HUES48 (cell line): ENCODE results near the gene DNAJB13.
"Not testable (repeated sequence)": the region's sequence is repeated elsewhere in the genome, so short reads cannot be mapped to it uniquely, and the experiment has no call there.

Experiments
- H3K27ac ChIP-seq: one replicate; pipeline ENCODE4 v1.7.0; 2013; ENCODE audit warnings: low read depth, low read length, inconsistent platforms
- H3K27me3 ChIP-seq: 2 replicates; pipeline ENCODE4 v1.6.1; 2013; ENCODE audit warnings: mild to moderate bottlenecking, low read length; ENCODE audit not compliant: control insufficient read depth, insufficient read depth
- H3K36me3 ChIP-seq: 2 replicates; pipeline ENCODE4 v1.6.1; 2013; ENCODE audit warnings: low read length; ENCODE audit not compliant: control insufficient read depth, insufficient read depth
- H3K4me1 ChIP-seq: 2 replicates; pipeline ENCODE4 v1.6.1; 2013; ENCODE audit warnings: mild to moderate bottlenecking, low read length; ENCODE audit not compliant: control insufficient read depth, insufficient read depth
- H3K4me3 ChIP-seq: 2 replicates; pipeline ENCODE4 v1.5.1; 2013; ENCODE audit warnings: mild to moderate bottlenecking, low read depth, low read length
- H3K9ac ChIP-seq: 2 replicates; pipeline ENCODE4 v1.6.1; 2013; ENCODE audit warnings: mild to moderate bottlenecking, low read depth, low read length, moderate library complexity
- H3K9me3 ChIP-seq: 2 replicates; pipeline ENCODE4 v1.6.1; 2013; ENCODE audit warnings: low read length; ENCODE audit not compliant: control insufficient read depth, insufficient read depth

DNAJB13 gene

GRCh38 chr11:73980001-73980961, 29.5 kb downstream of the DNAJB13 start:
- Histone ChIP-seq H3K9me3 (no peaks in the 10 kb centered on the region), H3K4me1 (peaks cover 13% of the 10 kb centered on the region), H3K4me3 (no peak overlapping the region), H3K27ac (no peak overlapping the region), H3K9ac (no peak overlapping the region), H3K27me3 (no peaks in the 10 kb centered on the region), H3K36me3 (peaks cover 60% of the 10 kb centered on the region)

GRCh38 chr11:73981051-73981805, 30.4 kb downstream of the DNAJB13 start:
- no peak overlapping the region for H3K9ac ChIP-seq
- no peak overlapping the region for H3K27ac ChIP-seq
- peaks cover 51% of the 10 kb centered on the region for H3K36me3 ChIP-seq
- H3K27me3 ChIP-seq, result no peaks in the 10 kb centered on the region
- no peaks in the 10 kb centered on the region for H3K9me3 ChIP-seq
- peaks cover 13% of the 10 kb centered on the region for H3K4me1 ChIP-seq
- peak overlapping the region; percentile 84 for H3K4me3 ChIP-seq

GRCh38 chr11:73982595-73982989, 31.8 kb downstream of the DNAJB13 start, which contains the start of gene UCP2:
TSS of gene UCP2 (minus strand) at chr11:73982843. CDS start at chr11:73978378, 4,465 bp downstream.
- Histone ChIP-seq H3K4me3 (peak within 1 kb of the TSS; percentile 84), H3K9me3 (no peaks in the 10 kb centered on the region), H3K27ac (peak within 1 kb of the TSS; percentile 91)

GRCh38 chr11:73982990-73983740, 32.3 kb downstream of the DNAJB13 start:
- H3K36me3 ChIP-seq, result peaks cover 32% of the 10 kb centered on the region
- peaks cover 13% of the 10 kb centered on the region for H3K4me1 ChIP-seq
- peak overlapping the region; percentile 58 for H3K9ac ChIP-seq
- no peaks in the 10 kb centered on the region for H3K27me3 ChIP-seq
- H3K27ac ChIP-seq, result peak overlapping the region; percentile 91
- no peaks in the 10 kb centered on the region for H3K9me3 ChIP-seq
- H3K4me3 ChIP-seq, result peak overlapping the region; percentile 84

More at GRCh38 chr11:73982595-73982989, 31.8 kb downstream of the DNAJB13 start, which contains the start of gene UCP2:
- H3K27me3 ChIP-seq, result no peaks in the 10 kb centered on the region
- H3K9ac ChIP-seq, result peak within 1 kb of the TSS; percentile 58
- H3K36me3 ChIP-seq, result peaks cover 37% of the 10 kb centered on the region
- peaks cover 13% of the 10 kb centered on the region for H3K4me1 ChIP-seq

GRCh38 chr11:73983741-73984538, 33.1 kb downstream of the DNAJB13 start:
- no peaks in the 10 kb centered on the region for H3K27me3 ChIP-seq
- H3K9me3 ChIP-seq, result no peaks in the 10 kb centered on the region
- H3K4me1 ChIP-seq, result peaks cover 13% of the 10 kb centered on the region
- H3K36me3 ChIP-seq, result peaks cover 24% of the 10 kb centered on the region
- H3K27ac ChIP-seq, result peak overlapping the region; percentile 91
- H3K4me3 ChIP-seq, result peak overlapping the region; percentile 84; the same call in 1 of the 2 replicates
- H3K9ac ChIP-seq, result 0 out of 2 replicates have a peak overlapping the region, but pooled peaks have one; percentile 6

- not testable (repeated sequence) for H3K27ac ChIP-seq, H3K27me3 ChIP-seq, H3K9ac ChIP-seq, H3K4me3 ChIP-seq, H3K9me3 ChIP-seq, H3K4me1 ChIP-seq, H3K36me3 ChIP-seq
Measured at GRCh38 chr11:73985661-73986060, 34.8 kb downstream of the DNAJB13 start.

- no peak overlapping the region for H3K4me3 ChIP-seq
- no peak overlapping the region for H3K9ac ChIP-seq
- H3K36me3 ChIP-seq, result no peaks in the 10 kb centered on the region
- H3K27ac ChIP-seq, result no peak overlapping the region
- H3K9me3 ChIP-seq, result no peaks in the 10 kb centered on the region
- no peaks in the 10 kb centered on the region; the same call in 1 of the 2 replicates for H3K4me1 ChIP-seq
- no peaks in the 10 kb centered on the region for H3K27me3 ChIP-seq
Measured at GRCh38 chr11:73988227-73988626, 37.4 kb downstream of the DNAJB13 start.

GRCh38 chr11:73989156-73989555, 38.3 kb downstream of the DNAJB13 start:
- Histone ChIP-seq H3K4me3 (no peak overlapping the region), H3K4me1 (no peaks in the 10 kb centered on the region), H3K9ac (no peak overlapping the region), H3K27ac (no peak overlapping the region), H3K9me3 (no peaks in the 10 kb centered on the region), H3K27me3 (no peaks in the 10 kb centered on the region), H3K36me3 (no peaks in the 10 kb centered on the region)

- Histone ChIP-seq H3K9ac (no peak overlapping the region), H3K4me1 (no peaks in the 10 kb centered on the region), H3K4me3 (no peak overlapping the region), H3K36me3 (no peaks in the 10 kb centered on the region), H3K27me3 (no peaks in the 10 kb centered on the region), H3K27ac (no peak overlapping the region), H3K9me3 (no peaks in the 10 kb centered on the region)
Measured at GRCh38 chr11:73990730-73991129, 39.9 kb downstream of the DNAJB13 start.

GRCh38 chr11:73991471-73992006, 40.7 kb downstream of the DNAJB13 start:
- Histone ChIP-seq H3K9me3 (no peaks in the 10 kb centered on the region), H3K36me3 (no peaks in the 10 kb centered on the region), H3K4me3 (no peak overlapping the region), H3K4me1 (no peaks in the 10 kb centered on the region), H3K9ac (no peak overlapping the region), H3K27ac (no peak overlapping the region), H3K27me3 (no peaks in the 10 kb centered on the region)
